HepG2 (cell line): ENCODE results near the gene WDR89.

ENCODE experiments used
- ISL2 ChIP-seq: sonication (generic); formaldehyde crosslinking; IDR thresholded peaks from 2 replicates; pipeline ENCODE4 v1.5.0; 2020; ENCODE audit warnings: missing genetic modification reagents
- MIER2 ChIP-seq: IDR thresholded peaks from 2 replicates; pipeline ENCODE4 v1.6.1; 2016; ENCODE audit warnings: missing biosample characterization, missing genetic modification reagents

DNA sequence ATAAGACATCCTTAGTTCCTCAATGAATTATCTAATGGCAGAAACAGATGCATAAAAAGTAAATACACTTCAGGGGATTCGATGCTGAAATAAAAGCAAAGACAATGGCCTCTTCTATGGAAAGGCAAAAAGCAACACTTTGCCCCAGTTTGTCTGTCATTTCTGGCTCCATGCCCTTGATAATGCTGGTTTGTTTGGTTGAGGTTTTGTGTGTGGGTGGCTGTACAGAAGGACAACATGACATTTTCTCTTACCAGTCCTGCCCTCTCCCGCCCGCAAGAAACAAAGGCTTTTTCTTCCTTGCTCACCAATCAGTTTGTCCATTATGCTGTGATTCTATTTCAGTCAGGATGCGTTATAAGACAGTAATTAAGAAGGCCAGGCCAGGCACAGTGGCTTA is 18.1 kb upstream of the WDR89 start:
- TF ChIP-seq MIER2 (no peak), ISL2 (CRISPR knock-in tag) (no peak)
